Right cardiac atrium (tissue), 5 donors: Measurements from ENCODE around the gene GID4. TPM values are rescaled to one million over a fixed set of nuclear protein-coding genes. Genes with fewer than 3 reads are reported as not detected.

Experiments used
- ATAC-seq, 2 donors: fragments of 200-7000 bp; cut with Tn5 transposase; one replicate each; pipeline versions ENCODE4 v1.8.0 to v1.9.1; 2020; ENCODE audit warnings: moderate library complexity in 2 of 2, mild to moderate bottlenecking in 1 of 2
- DNase-seq, 3 donors: peaks; one replicate each; pipeline ENCODE4 v3.0.0-alpha.2; 2020
- H3K27ac ChIP-seq: one replicate; pipeline ENCODE4 v1.5.1; 2013; ENCODE audit warnings: mild to moderate bottlenecking, low read length, control low read depth, moderate library complexity
- H3K27me3 ChIP-seq: one replicate; pipeline ENCODE4 v1.6.1; 2013; ENCODE audit not compliant: control insufficient read depth, insufficient read depth
- H3K4me1 ChIP-seq: one replicate; pipeline ENCODE4 v1.6.1; 2013; ENCODE audit warnings: low read length; ENCODE audit not compliant: control insufficient read depth, insufficient read depth
- H3K4me3 ChIP-seq: one replicate; pipeline ENCODE4 v1.5.1; 2013; ENCODE audit warnings: low read length, control low read depth
- H3K9me3 ChIP-seq: one replicate; pipeline ENCODE4 v1.6.1; 2013; ENCODE audit warnings: low read length; ENCODE audit not compliant: control insufficient read depth
- WGBS: extraction: QIAGEN DNeasy Blood & Tissue Kit; methylation state at CpG from one replicate; pipeline ENCODE4 v1.1.7; 2013; 5-methylcytosine and 5-hydroxymethylcytosine counted together
- intact Hi-C, 4 donors: fragments of 100-400 bp; cut with DNase I; formaldehyde crosslinking; loops; one replicate each; pipeline versions ENCODE4 v1.11.0 to v1.14.0; 2022 to 2023
- polyA plus RNA-seq: library from polyadenylated mRNA; stranded (reverse); fragments of 200-250 nt; gene quantifications from one replicate; pipeline ENCODE4 v1.2.3, GENCODE V29; 2013
- total RNA-seq, 4 donors: library from RNA; stranded (reverse); fragmentation: NEBNext Ultra II Directional; extraction: Animal tissue kit (Norgen Biotek cat#: 25700); gene quantifications; one replicate each; pipeline ENCODE4 v1.2.1, GENCODE V29; 2021
- donor health status: healthy with polysubstance abuse.
- donor health status: DM: no; HTN: yes; CAD: no.
- donor health status: DM: no; HTN: no; CAD: no.
- donor health status: DM: no; HTN: yes; CAD: no; lungs with severe emphysema.
- donor health status: DM: yes; HTN: yes; CAD: no.

Gene GID4
- total and polyA plus RNA-seq, 5 donors, result 8.1 to 20.7 (median 14.8) TPM

DNA sequence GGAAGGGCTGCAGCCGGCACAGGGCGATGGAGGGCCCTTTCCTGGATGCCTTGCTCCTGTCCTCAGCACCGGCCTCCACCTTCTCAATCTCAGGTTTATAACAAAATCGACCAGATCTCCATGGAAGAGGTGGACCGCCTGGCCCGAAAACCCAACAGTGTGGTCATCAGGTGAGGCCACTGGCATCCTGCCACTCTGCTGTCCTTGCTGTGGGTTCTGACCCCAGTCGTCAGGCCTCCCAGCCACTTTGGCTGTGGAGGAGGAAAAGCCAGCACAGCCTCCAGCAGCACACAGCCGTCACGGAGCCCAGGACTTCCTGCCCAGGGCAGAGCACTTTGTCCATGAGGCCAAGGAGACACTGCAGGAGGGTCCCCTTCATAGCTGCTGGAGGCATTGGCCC lies 62.6 kb downstream of the GID4 start:
- WGBS, result 78% methylated on average over 9 of the region's 9 CpGs
- intact Hi-C loops, result no loop called here
- no peak for ATAC-seq
- Histone ChIP-seq H3K4me1 (no peaks in the 10 kb centered on the region), H3K27ac (no peak overlapping the region), H3K27me3 (no peaks in the 10 kb centered on the region), H3K9me3 (no peaks in the 10 kb centered on the region), H3K4me3 (no peak overlapping the region)
- no peak for DNase-seq

DNA sequence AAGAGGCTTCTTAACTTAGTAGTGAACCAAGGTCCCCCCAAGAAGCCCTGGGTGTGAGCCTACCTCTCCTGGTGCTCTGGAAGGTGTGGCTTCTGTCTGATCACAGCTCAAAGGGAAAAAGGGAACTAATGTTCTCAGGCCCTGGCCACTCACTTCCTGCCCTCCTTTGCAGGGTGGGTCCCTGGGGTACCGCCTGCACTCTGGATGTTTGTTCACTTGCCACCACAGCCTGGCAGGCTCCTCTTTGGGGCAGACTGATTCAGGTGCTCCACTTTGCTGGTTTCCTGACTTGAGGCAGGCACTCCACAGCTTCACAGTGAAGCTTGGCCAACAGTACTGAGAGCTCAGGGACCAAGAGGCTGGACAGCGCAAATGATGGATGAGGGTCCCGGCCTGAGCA lies 63.4 kb downstream of the GID4 start:
- ATAC-seq (no peak), DNase-seq (no peak)
- WGBS, result 78% methylated on average over 3 of the region's 3 CpGs
- no peak overlapping the region for H3K27ac ChIP-seq
- no peaks in the 10 kb centered on the region for H3K4me1 ChIP-seq
- no peak overlapping the region for H3K4me3 ChIP-seq
- no peaks in the 10 kb centered on the region for H3K27me3 ChIP-seq
- no peaks in the 10 kb centered on the region for H3K9me3 ChIP-seq
- intact Hi-C loops, result no loop called here

DNA sequence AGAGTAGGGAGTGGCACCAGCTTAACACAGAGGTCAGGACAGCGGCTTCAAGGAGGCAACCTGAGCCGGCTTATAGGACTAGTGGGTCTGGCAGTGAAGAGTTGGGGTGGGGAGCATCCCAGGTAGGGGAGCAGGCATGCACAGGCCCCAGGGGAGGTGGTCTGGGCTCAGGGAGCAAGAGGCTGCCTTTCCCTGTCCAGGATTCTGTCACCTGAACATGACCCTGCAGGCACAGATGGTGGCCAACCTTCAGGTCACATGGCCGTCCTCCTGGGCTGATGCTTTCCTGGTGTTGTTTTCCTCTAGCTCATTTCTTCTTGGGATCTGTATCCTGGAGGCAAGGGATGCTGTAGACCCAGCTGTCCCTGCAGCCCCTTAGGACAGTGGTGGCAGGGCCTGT lies 65.8 kb downstream of the GID4 start:
- WGBS, result 86% methylated on average over 3 of the region's 3 CpGs
- intact Hi-C loops, result no loop called here
- DNase-seq, result no peak
- no peak for ATAC-seq
- H3K4me1 ChIP-seq, result no peaks in the 10 kb centered on the region
- no peaks in the 10 kb centered on the region for H3K27me3 ChIP-seq
- no peak overlapping the region for H3K4me3 ChIP-seq
- no peak overlapping the region for H3K27ac ChIP-seq
- no peaks in the 10 kb centered on the region for H3K9me3 ChIP-seq

DNA sequence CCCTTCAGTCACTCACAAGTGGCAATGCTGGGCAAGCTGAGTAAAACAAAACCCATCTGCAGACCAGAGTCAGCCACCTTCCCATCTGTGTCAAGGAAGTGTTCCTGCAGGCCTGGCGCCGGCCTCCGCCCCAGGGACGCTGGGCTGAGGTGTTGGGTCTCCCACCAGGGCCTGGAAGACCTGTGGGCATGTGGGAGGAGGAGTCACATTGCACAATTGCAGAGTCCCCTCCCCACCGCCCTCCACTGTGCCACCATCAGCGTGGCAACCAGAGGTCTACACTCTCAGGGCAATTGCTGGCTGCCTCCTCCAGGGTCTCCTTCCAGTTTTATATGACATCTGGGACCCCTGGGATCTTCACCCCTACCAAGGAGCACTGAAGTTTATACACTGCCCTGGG lies 66.4 kb downstream of the GID4 start:
- Histone ChIP-seq H3K4me3 (no peak overlapping the region), H3K27me3 (no peaks in the 10 kb centered on the region), H3K4me1 (no peaks in the 10 kb centered on the region), H3K9me3 (no peaks in the 10 kb centered on the region), H3K27ac (no peak overlapping the region)
- 89% methylated on average over 6 of the region's 6 CpGs for WGBS
- intact Hi-C loops, result no loop called here
- no peak for ATAC-seq
- no peak for DNase-seq

DNA sequence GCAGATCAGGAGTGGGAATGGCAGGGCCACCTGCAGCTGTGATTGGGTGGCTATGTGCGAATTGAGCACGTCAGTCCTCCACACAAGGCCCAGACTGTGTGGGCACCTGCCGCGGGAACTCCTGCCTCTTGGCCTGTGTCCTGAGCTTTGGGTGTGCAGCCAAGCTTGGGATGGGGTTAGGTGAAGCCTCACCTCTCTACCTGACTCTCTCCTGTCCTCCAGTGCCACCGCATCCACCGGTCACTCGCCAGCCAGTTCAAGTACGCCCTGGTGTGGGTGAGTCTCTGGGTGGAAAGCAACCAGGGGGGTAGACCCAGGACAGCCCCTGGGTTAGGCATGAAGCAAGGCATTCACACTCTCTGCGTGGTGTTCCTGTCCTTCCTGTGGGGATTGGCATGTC lies 67.0 kb downstream of the GID4 start:
- intact Hi-C loops, result no loop called here
- DNase-seq (no peak), ATAC-seq (no peak)
- no peaks in the 10 kb centered on the region for H3K27me3 ChIP-seq
- no peaks in the 10 kb centered on the region for H3K4me1 ChIP-seq
- no peaks in the 10 kb centered on the region for H3K9me3 ChIP-seq
- 89% methylated on average over 9 of the region's 9 CpGs for WGBS
- H3K27ac ChIP-seq, result no peak overlapping the region
- no peak overlapping the region for H3K4me3 ChIP-seq

DNA sequence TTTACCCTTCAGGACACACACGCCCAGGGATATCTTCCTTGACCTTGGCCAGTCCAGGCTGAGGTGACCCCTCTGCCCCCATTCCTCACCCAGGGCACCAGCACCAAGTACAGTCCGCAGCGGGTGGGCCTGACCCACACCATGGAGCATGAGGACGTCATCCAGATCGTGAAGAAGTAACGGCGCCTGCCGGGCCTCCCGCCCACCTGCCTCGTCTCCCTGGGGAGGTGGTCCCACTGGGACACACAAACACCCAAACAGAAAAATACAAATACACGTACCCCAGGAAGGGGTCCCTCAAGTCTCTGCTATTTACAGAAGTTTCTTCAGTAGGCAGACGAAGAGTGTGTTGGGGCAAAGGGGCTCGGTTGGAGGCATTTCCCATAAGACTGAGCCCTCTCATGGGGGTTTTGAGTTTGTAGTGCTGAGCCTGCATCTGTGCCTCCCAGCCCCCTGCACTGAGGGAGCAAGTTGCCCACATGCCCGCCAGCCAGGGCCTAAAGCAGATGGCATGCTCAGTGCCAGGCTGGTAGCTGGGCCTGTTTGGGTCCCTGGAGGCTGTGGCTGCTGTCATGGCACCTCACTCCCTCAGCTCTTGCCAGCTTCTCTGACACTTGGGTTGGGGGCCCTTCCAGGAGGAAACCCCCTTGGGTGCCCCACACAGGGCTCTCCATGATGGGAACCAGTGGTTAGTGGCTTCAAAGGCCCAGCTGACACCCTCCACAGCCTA lies 68.0 kb downstream of the GID4 start:
- Histone ChIP-seq H3K4me1 (no peaks in the 10 kb centered on the region), H3K27me3 (no peaks in the 10 kb centered on the region), H3K27ac (no peak overlapping the region), H3K9me3 (no peaks in the 10 kb centered on the region), H3K4me3 (no peak overlapping the region)
- DNase-seq (no peak), ATAC-seq (no peak)
- WGBS, result 86% methylated on average over 14 of the region's 14 CpGs
- intact Hi-C loops, result no loop called here

DNA sequence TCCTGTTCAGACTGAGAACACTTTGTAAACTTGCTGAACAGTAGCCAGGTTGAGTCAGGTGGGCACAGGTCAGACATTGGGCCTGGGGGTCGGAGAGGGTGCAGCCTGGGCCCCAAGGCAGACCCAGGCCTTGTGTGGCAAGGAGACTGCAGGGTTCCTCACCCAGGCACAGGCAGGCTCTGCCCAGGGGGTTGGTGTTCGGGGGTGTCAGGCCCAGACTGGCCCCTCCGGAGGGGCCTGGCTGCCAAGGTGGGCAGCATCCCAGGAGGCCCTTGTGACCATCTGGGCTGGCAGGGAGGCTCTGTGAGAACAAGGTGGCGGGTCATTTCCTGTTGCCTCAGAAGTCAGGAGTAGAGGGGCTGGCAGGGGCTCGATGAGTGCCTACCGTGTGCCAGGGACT lies 68.8 kb downstream of the GID4 start:
- intact Hi-C loops, result no loop called here
- ATAC-seq (no peak), DNase-seq (no peak)
- no peak overlapping the region for H3K27ac ChIP-seq
- H3K27me3 ChIP-seq, result no peaks in the 10 kb centered on the region
- H3K4me3 ChIP-seq, result no peak overlapping the region
- H3K4me1 ChIP-seq, result no peaks in the 10 kb centered on the region
- WGBS, result 72% methylated on average over 6 of the region's 6 CpGs
- no peaks in the 10 kb centered on the region for H3K9me3 ChIP-seq

DNA sequence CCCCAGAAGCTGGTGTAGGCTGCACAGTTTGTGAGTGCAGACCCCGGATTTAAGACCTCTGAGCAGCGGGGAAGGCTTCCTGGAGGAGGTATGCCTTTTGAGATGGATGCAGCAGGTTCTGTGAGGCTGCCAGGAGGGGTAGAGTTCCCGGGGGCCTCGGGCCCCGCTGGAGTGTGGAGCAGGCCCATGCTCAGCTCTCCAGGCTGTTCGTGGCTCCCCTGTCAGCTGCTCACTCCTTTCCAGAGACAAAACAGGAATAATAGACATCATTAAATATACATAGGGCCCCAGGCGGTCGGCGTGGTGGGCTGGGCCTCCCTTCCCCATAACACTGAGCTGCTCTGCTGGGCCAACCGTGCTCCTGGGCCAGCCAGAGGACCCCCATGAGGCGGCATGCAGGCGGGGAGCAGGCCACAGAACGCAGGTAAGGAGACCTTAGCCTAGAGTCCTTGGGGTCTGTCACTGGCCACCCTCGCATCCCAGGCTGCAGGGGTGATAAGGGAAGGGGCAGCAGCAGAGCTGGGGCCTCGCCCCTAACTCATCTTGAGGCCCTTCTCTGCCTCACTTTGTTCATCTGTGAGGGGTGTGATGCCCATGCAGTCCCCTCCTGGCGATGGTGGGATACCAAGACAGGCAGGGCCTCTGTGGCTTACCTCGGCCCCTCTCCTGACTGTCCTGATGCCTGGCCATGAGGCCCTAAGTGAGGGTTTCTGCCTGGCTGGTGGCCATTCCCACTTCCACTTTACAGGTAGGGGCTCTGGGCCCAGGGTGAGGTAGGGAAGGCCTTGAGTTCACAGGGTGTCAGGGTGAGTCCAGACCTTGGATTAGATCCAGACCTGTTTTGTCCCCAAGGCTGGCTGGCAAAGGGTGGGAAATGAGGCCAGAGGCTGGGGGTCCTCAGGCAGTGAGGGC lies 69.4 kb downstream of the GID4 start, which contains the start of gene MYO15A:
MYO15A (plus strand) TSS at position 356 of the 912 bp plus-strand sequence. CDS start 10,045 bp downstream, outside the sequence.
- Histone ChIP-seq H3K27ac (no peak within 1 kb of the TSS), H3K9me3 (no peaks in the 10 kb centered on the region), H3K27me3 (no peaks in the 10 kb centered on the region), H3K4me1 (no peaks in the 10 kb centered on the region), H3K4me3 (no peak within 1 kb of the TSS)
- no peak for DNase-seq
- 74% methylated on average over 17 of the region's 17 CpGs for WGBS
- ATAC-seq, result peak in 1 of 2 donors; percentile 2
- intact Hi-C loops, result no loop called here

DNA sequence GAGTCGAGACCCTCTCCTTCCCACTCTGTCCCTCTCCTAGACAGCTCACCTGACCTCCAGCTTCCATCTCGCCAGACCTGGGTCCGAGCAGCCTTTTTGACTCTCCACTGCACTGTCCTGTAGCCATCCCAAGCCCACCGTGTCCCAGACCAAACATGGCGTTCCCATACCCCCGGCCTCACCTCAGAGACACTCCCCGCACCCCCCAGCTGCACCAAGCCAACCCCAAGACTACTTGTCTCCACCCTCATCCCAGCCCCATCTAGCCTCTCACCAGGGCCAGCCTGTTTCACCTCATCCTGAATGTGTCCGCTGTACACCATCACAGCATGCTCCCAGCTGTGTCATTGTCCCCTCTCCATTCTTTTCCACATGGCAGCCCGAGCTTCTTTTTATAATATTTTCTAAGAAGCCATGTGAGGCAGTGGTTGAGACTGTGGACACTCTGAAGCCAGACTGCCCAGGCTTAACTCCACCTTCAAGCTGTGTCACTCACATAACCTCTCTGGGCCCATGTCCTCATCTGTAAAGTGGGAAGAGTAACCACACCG lies 70.8 kb downstream of the GID4 start:
- intact Hi-C loops, result no loop called here
- H3K27me3 ChIP-seq, result no peaks in the 10 kb centered on the region
- no peaks in the 10 kb centered on the region for H3K9me3 ChIP-seq
- H3K4me3 ChIP-seq, result no peak overlapping the region
- 73% methylated on average over 10 of the region's 10 CpGs for whole genome bisulfite sequencing
- ATAC-seq (no peak), DNase-seq (no peak)
- no peak overlapping the region for H3K27ac ChIP-seq
- no peaks in the 10 kb centered on the region for H3K4me1 ChIP-seq

DNA sequence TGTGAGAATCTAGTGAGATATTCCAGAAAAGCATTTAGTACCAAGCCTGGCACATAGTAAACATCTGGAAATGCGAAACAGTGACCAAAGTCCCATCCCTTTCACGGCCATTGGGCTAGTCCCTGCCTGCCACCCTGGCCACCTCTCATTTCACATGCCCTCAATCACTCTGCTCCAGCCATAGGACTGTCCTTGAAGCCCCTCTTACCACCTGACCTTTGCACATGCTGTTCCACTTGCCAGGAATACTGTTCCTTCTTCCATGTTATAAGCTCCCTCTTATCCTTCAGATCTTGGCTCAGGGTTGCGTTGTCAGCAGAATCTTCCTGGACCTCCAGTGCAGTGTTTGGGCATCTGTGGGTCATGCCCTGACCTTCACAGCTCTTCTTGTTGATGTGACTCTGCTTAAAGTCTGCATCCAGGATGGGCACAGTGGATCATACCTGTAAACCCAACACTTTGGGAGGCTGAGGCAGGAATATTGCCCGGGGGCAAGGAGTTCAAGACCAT lies 71.5 kb downstream of the GID4 start:
- Histone ChIP-seq H3K4me1 (no peaks in the 10 kb centered on the region), H3K27ac (no peak overlapping the region), H3K9me3 (no peaks in the 10 kb centered on the region), H3K4me3 (no peak overlapping the region), H3K27me3 (no peaks in the 10 kb centered on the region)
- WGBS, result 69% methylated on average over 4 of the region's 4 CpGs
- ATAC-seq (no peak), DNase-seq (no peak)
- intact Hi-C loops, result no loop called here
